H1 (cell line): ENCODE data around the gene BMPR1A. TPM values are rescaled to one million over a fixed set of nuclear protein-coding genes. Genes with fewer than 3 reads are reported as not detected.

Source experiments
- CHD7 ChIP-seq: fragments of 300-600 bp; sonication (generic); IDR thresholded peaks from 2 replicates; pipeline ENCODE4 v1.7.1; 2012; ENCODE audit warnings: low read length, moderate library complexity, mild to moderate bottlenecking, inconsistent platforms; ENCODE audit not compliant: insufficient replicate concordance
- polyA plus RNA-seq, 7 experiments: library from polyadenylated mRNA; depleted of rRNA in 3 of 7; stranded (reverse) in 5 of 7; unstranded in 2 of 7; fragments of >200 nt in 5 of 7; fragments of 200-250 nt in 2 of 7; gene quantifications; 1 replicate in 5 of 7; 2 replicates in 1 of 7; 4 replicates in 1 of 7; pipeline versions ENCODE4 v1.2.1 to v1.2.3, GENCODE V29; 2011 to 2013; ENCODE audit warnings: missing spikeins in 2 of 7, mixed read lengths in 2 of 7
- total RNA-seq: library from RNA; stranded (reverse); fragmentation: NEBNext Ultra II Directional; extraction: Animal tissue kit (Norgen Biotek cat#: 25700); gene quantifications from 2 replicates; pipeline ENCODE4 v1.2.1, GENCODE V29; 2021

The BMPR1A gene
- total and polyA plus RNA-seq, 2 of the 8 experiments (the other 6 are each of a cell fraction or from before 2014, with no cell fraction given) = 34.4 to 129 TPM

DNA sequence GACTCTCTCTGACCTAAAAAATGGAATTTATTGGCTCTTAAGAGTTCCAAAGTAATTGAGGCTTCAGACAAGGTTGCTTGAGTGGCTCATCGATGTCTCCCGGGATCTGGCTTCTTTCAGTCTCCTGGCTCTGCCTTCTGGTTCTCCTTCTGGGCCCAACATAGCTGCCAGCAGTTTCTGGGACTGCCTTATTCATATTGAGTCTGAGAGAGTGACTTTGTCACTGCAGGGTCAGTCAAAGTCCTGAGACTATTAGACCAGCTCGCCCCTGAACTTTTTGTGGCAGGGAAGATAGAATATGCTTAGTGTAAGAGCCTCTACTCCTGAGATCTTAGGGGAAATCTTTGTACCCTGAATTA is 107.0 kb downstream of the BMPR1A start (continued):
- TF ChIP-seq CHD7 = no peak
